Activated effector memory CD4-positive, alpha-beta T cell treated with Interleukin-2 at 50 U/mL for 16 hours (primary cell): Measurements from ENCODE around the gene TRABD.
"Not testable (repeated sequence)": the region's sequence is repeated elsewhere in the genome, so short reads cannot be mapped to it uniquely, and the experiment has no call there.

Experiments used
- DNase-seq: peaks from one replicate; pipeline ENCODE4 v3.0.0-alpha.2; 2020

Gene TRABD

DNA sequence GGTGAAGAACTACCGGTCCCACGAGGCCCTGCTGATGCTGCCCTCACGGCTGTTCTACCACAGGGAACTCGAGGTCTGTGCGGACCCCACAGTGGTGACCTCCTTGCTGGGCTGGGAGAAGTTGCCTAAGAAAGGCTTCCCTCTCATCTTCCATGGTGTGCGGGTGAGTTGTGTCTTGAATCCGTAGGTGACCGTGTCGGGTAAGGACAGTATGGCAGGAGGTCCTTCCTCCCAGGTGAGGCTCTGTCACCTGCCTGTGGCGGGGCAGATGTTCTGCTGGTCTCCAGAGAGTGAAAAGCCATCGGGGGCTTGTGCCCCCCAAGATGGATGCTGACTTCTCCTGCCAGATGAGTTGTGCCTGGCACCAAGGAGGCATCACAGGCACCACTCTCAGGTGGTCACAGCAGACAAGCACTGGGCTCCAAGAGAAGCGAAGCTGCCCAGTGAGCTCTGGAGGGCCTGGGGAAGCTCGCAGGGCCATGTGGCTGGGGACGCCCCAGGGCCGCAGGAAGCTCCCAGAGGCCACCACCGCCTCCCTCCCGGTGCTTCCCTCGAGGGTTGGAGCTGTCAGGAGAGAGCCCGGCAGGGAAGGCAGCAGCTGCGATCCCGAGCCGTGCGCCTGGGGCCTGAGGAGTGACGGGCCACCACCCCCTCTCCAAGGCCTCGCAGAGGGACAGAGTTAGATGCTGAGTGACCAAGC is 32.5 kb upstream of the TRABD start:
- DNase-seq = no peak

DNA sequence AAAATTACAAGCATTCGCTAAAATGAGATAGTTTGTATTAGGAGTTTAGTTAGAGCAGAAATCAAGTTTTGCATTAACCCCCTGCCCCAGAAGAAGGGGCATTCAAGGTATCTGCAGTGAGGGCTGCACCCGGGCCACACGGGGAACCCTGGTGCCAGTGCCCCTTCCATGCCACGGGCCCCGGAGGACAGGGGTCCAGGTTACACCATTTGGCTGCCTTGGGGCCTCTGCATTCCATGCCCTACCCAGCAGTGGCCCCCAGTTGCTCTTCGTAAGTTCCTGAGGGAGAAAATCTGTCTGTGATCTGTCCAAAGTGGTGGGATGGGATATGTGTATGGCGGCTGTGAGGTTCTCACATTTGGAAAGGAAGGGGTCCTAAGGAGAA is 32.0 kb upstream of the TRABD start:
- DNase-seq = no peak

DNA sequence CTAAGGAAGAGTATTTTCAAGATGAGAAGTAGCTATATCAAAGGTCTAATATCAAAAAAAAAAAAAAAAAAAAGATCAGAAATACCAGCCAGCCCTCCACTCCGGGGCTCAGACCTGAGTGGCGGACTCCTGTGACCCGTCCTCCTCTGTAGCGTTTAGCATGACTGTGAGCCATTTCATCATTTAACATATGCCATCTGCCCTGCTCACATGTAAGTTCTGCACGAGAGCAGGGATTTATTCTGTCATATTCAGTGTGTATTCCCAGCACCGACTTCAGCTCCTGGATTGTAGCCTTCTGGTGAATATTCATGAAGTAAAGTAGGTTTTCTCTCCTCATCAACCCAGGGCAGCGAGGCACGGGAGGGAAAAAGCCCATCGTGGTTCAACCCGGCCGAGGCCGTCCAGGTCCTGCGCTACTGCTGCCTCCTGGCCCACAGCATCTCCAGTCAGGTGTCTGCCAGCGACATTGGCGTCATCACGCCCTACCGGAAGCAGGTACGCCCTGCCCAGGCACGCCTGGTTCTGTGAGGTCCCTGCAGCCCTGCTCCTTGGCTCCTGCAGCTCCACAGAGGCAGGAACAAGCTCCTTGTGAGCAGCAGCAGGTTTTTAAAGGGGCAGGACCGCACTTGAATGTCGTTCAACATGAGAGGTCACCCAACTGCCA is 27.9 kb upstream of the TRABD start:
- DNase-seq = no peak

DNA sequence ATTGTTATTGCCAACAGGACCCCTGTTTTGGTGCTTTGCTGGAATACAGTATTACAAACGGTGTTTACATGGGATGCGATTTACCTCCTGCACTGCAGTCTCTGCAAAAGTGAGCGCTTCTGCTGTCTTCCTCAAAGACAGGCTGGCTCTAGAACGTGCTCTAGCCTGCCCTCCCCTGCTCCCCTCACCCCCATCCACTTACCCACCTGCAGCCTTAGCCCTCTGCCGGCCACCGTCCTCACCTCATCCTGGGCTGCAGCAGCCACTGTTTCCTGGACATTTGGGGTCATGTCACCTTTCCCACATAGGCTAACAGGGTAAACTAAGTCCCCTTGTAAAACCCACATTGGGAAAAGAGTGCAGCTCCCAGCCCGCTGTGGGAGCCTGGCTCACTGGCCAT is 24.8 kb upstream of the TRABD start:
- DNase-seq = no peak

DNA sequence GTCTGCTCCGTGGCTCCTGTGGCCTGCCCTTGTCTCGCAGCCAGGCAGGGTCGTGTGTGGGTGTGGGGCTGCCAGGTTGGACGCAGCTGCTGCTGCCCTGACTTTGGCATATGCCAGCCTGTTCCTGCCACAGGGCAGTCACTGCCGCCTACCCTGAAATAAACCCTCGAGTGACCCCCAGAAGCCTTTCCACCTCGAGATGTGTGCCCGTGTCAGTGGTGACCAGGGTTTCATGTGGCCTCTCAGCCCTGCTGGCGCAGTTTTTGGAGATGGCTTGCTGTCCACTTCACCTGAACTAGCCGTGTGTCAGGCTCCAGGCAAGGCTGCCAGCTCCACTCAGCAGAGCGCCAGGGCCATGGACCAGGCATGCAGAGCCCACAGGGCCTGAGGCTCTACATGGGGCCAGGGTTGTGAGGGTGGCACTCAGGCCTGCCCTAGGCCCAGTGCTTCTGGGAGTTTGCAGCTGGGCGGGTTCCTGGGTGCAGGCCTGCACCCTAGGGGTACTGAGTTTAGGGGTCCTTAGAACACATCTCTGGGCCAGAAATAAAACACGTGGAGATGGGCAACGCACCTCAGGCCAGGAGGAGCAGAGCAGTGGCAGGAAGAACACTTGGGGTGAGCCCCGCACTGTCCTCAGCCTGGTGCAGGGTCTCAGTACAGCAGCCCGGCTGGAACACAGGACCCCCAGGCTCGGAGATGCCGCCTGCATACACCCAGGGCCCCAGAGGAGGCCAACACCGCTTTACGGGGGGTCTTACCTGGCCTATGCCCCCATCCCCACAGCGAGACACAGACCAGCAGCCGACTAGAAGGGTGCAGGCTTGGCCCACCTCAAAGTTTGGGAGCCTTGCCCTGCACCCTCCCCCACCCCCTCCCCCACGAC is 24.0 kb upstream of the TRABD start:
- no peak for DNase-seq

DNA sequence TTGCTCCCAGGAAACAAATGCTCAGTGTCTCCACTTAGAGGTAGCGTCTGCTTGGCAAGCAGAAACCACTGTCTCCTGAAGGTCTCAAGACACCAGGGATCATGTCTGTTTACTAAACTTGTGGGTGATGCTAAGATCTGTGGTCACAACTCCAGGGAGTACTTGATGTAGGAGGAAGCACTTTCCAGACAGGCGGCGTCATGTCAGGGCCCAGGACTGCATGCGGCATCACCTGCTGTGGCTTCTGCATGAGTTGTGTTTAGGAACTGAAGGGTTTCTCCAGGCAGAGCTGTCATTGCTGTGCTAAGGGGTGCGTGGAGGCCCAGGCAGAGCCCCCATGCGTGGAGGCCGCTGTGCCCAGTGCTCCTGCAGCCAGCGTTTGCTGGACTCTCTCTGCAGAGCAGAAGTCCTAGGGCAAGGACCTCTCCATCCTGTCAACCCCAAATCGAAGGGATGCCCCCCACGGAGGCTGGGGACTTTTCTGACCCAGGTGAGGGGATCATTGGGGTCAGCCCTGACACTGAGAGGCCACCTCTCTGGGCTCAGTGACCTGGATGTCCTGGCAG is 23.2 kb upstream of the TRABD start:
- no peak for DNase-seq

DNA sequence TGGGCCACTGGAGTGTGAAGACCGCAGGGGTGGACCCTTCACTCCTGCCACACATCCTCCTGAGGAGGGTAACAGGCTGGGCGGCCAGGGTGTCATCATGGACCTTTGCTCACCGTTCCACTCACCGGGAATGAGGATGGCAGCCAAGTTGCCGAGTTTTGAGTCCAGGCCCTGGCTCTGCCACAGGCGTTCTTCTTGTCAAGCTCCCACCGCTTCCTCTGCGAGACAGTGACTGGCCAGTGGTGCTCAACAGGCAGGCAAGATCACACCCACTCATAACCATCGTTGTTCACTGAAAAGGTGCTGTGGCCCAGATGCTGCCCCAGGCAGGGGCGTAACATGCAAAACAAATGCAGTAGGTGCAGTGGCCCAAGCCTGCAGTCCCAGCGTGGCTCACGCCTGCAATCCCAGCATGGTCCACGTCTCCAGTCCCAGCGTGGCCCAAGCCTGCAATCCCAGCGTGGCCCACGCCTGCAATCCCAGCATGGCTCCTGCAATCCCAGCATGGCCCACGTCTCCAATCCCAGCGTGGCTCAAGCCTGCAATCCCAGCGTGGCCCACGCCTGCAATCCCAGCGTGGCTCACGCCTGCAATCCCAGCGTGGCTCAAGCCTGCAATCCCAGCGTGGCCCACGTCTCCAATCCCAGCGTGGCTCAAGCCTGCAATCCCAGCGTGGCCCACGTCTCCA is 20.1 kb upstream of the TRABD start:
- no peak for DNase-seq

DNA sequence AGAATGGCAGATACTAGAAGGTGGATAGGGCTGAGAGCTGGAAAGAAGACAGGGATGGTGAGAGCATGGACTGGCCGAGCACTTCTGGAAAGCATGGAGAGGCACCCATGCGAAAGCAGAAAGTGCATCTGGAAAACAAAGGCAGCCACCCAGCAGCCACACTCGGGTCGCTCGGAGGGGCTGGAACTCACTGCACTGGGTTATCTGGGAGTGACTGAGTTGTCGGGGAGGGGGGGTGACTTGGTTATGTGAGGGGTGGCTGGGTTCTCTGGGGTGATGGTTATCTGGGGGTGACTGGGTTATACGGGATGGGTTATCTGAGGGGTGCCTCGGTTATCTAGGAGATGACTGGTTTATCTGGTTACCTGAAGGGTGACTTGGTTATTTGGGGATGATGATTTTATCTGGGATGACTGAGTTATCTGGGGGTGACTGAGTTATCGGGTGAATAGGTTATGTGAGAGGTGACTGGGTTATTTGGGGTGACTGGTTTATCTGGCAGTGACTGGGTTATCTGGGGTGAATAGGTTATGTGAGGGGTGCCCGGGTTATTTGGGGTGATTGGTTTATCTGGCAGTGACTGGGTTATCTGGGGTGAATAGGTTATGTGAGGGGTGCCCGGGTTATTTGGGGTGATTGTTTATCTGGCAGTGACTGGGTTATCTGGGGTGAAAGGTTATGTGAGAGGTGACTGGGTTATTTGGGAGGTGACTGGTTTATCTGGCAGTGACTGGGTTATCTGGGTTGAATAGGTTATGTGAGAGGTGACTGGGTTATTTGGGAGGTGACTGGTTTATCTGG is 17.8 kb upstream of the TRABD start:
- DNase-seq = no peak

DNA sequence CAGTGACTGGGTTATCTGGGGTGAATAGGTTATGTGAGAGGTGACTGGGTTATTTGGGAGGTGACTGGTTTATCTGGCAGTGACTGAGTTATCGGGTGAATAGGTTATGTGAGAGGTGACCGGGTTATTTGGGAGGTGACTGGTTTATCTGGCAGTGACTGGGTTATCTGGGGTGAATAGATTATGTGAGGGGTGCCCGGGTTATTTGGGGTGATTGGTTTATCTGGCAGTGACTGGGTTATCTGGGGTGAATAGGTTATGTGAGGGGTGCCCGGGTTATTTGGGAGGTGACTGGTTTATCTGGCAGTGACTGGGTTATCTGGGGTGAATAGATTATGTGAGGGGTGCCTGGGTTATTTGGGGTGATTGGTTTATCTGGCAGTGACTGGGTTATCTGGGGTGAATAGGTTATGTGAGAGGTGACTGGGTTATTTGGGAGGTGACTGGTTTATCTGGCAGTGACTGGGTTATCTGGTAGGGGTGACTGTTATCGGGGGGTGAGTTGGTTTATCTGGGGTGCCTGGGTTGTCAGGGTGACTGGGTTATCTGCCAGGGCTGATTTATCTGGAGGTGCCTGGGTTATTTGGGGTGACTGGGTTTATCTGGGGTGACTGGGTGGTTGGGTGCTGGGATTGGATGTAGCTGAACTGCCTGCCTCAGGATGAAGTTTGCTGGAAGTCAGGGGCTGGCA is 17.1 kb upstream of the TRABD start:
- not testable (repeated sequence) for DNase-seq

DNA sequence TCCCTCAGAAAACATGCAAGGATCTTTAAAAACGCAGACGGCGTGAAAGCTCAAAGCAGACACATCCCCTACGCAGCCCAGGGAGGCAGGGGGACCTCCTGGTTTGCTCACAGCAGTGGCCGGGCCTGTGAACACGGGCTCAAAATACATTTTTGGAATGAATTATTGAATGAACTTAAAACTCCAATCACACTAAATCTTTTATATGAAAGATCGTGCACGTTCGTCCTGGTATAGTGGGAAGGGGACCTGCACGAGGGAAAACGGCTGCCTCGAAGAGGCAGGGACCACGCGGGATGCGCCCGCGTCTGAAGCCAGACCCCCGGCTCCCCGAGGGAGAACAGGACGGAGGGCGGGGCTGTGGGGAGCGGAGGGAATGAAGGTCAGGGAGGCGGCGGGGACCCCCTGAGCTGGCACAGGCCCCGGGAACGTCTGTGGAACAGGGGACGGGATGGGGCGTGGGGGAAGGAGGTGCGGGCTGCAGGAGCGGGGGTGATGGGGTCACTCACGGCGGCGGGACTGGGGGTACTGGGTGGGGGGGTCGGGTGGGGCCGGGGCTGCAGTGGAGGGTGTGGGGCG is 16.4 kb upstream of the TRABD start:
- no peak for DNase-seq

DNA sequence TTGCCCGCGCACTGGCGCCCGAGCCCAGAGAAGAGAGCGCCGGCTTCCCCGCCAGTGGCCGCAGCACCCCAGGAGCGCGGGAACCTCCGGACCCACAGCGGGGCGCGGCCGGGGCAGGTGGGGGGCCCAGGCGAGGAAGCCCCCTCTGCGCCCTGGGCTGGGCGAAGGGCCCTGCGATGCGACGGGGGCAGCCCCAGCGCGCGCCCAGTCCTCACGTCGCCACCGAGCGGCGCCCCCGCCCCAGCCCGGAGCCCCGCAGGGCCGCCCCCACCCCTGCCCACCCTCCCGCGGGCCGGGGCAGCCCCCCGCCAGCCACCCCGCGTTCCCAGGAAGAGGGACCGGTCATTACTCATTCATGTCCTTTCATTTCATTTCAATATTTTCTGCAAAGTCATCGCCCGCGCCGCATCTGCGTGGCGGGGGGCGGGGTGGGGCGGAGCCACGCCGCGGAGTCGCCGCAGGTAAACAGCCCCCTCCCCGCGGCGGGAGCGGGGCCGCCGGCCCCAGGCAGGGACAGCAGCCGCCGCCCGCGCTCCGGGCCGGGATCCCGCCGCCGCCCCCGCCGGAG is 15.9 kb upstream of the TRABD start:
- DNase-seq = no peak

DNA sequence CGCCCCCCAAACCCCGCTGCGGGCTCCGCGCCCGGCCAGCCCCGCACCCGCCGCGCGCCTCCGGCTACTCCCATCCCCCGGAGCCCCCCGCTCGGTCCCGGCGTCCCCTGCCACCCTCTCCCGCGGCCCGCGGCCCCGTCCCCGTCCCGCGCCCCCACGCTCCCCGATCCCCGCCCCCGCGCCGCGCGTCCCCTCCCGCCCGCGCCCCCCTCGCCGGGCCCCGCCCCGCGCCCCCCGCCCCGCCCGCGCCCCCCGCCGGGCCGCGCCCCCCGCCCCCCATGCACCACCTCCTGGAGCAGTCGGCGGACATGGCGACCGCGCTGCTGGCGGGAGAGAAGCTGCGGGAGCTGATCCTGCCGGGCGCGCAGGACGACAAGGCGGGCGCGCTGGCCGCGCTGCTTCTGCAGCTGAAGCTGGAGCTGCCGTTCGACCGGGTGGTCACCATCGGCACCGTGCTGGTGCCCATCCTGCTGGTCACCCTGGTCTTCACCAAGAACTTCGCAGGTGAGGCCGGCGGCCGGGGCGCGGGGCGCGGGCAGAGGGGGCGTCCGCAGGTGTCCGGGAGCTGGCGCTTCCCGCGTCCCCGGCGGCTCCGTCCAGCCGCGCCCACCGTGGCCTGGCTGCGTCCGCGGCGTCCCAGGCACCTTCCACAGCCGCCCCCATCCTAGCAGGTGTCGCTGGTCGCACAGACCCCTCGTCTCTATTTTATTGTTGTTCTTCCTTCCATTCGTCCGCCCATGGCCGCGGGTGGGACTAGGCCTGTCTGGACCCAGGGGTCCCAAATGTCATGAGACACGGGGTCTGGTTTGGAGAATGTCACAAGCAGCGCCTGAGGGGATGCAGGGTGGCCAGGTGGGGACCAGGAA is 15.0 kb upstream of the TRABD start, which contains the start of gene PANX2:
PANX2 (plus strand) TSS at position 279 of the 866 bp plus-strand sequence; CDS start at position 279, 0 bp downstream.
- no peak for DNase-seq

DNA sequence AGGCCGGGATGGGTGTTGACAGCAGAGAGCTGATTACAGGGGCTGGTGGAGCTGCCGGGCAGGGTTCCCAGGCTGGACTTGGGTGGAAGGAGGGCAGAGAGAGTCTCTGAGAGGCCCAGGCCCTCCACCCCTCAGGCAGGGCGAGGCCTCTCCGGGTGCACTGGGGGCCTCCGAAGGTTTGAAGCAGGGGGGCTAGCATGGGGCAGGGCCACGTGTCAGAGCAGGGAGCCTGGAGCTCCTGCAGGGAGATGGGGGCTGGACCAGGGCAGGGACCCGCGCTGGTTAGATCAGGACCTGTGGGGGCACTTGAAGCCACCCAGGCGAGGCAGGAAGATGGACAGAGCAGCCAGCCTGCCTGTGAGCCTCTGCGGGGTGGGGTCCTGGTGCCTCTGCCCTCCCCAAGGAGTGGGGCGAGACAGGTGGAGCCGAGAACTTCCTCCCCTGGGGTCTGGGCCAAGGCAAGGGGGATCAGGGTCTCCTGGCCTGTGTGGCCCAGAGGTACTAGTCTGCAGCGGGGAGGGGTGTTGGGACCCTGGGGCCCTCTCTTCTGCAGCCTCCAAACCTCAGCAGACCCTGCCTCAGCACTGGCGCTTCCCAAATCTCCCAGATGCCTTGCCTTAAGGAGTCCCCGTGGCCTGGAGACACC is 14.3 kb upstream of the TRABD start:
- no peak for DNase-seq

DNA sequence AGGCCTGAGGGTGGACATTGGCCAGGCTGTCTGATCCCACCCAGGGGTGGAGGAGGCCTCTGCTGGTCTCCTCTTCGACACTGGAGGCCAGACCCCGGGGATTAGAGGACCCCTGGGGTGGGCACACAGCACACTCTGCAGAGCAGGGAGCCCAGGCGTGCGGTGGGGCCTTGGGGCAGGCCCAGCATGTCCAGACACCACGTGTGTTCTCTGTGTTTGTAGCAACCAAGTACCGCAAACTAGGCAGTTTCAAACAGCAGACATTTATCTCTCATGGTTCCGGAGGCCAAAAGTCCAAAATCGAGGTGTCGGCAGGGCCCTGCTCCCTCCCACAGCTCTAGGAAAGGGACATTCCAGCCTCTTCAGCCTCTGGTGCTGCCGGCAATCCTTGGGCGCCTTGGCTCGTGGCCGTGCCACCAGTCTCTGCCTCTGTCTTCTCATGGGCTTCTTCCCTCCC is 13.7 kb upstream of the TRABD start:
- no peak for DNase-seq

DNA sequence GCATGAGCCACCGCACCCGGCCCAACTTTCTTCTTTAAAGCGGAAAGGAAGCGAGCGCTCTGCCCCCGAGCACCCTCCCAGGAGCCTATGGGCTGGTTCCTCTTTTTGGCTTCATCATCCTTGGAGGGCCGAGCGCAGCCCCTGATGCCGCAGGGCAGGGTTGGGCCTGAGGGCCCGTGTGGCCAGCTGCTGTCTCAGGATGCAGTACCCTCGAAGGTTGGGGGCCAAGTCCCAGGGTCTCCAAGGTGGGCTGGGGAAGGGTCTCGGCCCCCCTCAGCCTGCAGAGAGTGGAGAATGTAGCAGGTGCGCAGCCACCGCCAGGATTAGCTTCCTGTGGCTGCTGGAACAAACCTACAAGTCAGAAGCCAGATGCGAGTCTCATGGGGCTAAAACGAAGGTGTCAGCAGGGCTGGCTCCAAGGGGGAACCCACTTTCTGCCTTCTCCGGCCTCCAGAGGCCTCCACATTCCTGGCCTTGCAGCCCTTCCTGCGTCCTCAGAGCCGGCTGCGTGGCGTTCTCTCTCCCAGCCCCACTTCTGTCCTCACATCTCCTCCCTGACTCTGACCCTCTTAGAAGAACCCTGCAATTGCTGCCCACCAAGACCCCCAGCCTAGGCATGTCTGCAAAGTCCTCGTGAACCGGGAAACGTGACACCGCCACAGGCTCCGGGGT is 12.3 kb upstream of the TRABD start:
- no peak for DNase-seq

DNA sequence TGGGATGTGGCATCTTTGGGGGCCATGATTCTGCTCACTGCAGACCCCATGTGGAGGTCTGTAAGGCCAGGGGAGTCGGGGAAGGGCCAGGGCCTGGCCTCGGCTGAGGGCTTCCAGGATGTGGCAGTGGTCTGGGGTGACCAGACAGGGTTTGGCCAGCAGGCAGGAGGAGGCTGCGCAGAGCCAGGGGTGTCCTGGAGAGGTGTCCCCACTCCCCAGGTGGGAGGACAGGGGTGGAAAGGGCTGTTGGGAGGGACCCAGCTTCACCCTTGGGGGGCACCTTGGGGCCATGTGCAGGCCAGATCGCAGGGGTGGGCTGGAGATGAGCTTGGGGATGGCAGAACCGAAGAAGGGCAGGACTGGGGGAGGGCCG is 11.7 kb upstream of the TRABD start:
- DNase-seq = no peak

DNA sequence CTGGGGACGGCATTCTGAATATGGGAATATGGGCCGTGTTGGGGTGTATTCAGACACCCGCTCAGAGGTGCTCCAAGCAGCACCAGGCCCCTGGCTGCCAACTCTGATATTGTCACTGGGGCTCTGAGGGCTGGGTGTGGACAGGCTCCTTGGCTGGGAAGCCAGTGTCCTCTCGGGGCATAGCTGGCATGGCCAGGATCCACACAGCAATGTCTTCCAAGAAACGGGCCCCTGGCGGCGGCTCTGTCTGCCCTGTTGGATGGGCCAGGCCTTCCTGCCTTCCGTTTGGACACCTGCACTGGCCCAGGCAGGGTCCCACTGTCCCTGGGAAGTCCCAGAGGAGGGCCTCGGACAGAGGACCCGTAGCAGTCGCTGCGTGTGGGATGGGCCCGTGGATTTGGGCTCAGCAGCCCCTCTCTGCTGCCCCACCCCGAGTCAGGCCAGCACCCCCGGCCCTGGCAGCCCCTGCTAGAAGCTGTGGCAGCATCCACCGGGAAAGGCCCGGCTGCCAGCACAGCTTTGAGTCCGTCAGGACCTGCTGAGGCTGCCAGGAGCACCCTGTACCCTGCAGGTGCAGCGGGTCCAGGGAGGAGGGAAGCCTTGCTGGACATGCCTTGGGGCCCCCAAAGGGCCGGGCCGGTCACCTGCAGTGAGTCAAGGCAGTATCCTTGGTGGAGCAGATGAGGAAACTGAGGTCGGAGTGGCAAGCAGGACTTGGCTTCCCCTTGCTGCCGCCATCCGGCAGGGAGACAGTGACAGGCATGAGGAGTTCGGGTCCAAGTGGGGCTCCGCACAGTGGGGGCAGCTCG is 11.1 kb upstream of the TRABD start:
- no peak for DNase-seq

DNA sequence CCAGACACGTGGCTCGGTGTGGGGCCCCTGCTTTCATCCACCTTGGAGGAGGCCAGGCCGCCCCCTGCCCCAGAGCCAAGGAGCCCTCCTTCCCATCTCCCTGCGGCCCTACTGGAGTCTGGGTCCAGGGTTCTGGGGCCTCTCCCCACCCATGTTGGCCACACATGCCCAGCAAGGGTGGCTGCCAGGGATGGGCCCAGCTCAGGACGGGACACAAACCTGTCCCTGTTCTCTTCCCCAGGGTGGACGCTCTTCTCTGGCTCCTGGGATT is 10.6 kb upstream of the TRABD start:
- no peak for DNase-seq
